Measurements from ENCODE around the gene RBM43. TPM values are rescaled to one million over a fixed set of nuclear protein-coding genes. Genes with fewer than 3 reads are reported as not detected.

RBM43 gene
- polyA plus RNA-seq, 4 donors: 10.8 to 20.0 (median 17.6) TPM

GRCh38 chr2:151230627-151231140, 31.0 kb downstream of the RBM43 start:
- DNase-seq (ENCODE audit: low read depth in 4 of 4, low spot score in 3 of 4): no peak

GRCh38 chr2:151228847-151229512, 32.7 kb downstream of the RBM43 start:
- DNase-seq (ENCODE audit: low read depth in 4 of 4, low spot score in 3 of 4): no peak

DNA sequence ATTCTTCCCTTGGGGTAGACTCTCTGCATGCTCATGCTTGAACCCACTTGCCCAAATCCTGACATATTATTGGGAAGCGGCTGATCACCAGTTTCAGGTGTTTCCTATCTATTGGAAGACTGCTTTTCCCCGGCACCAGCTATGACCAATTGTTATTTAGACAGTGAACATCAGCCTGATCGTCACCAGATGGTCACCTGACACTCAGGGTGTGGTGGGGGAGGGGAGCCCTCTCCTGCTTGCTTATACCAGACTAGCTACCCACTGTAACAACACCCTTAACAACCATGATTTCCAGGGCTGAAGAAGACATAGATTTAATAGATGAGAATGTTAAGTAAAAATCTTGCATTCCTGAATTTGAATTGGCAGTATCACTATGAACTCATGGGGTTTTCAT, 44.3 kb downstream of the RBM43 start:
- no peak for DNase-seq (ENCODE audit: low read depth in 4 of 4, low spot score in 3 of 4)

DNA sequence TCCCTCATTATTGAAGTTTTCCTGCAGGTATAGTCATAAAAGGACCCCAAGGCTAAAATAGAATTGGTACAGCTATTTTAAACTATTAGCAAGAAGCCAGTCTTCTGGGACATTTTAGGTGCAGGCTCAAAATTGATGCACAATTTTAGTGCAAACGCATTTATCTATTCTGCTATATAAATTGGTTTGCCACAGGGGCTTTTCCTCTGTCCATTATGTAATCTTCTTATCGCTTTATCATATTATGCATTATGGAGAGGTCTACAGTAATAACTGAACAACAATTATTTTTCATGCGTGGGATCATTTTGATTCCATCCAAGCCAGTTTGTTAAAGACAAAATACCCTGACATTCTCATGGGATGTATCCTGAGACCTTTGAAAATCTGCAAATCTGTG, 54.6 kb downstream of the RBM43 start:
- no peak for DNase-seq (ENCODE audit: low read depth in 4 of 4, low spot score in 3 of 4)

GRCh38 chr2:151206446-151206968, 55.2 kb downstream of the RBM43 start:
- no peak for DNase-seq (ENCODE audit: low read depth in 4 of 4, low spot score in 3 of 4)

DNA sequence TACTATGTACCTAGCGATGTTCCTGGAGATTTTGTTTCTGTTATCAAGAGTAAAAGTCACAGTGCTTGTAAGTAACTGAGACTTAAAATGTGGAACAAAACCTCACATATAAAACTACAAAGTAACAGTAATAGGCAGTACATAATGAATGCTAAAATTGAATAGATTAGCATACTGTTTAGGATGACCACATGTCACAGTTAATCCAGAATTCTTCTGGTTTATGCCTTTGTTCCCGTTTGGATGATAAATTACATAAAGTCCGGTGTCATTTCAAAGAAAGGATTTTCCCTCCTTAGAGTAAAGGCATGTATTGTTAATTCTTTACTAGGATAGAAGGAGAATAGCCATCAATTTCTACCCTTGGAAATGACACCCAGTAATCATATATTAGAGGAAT, 56.1 kb downstream of the RBM43 start:
- no peak for DNase-seq (ENCODE audit: low read depth in 4 of 4, low spot score in 3 of 4)

GRCh38 chr2:151204756-151205155, 56.9 kb downstream of the RBM43 start:
- DNase-seq (ENCODE audit: low read depth in 4 of 4, low spot score in 3 of 4): no peak

DNA sequence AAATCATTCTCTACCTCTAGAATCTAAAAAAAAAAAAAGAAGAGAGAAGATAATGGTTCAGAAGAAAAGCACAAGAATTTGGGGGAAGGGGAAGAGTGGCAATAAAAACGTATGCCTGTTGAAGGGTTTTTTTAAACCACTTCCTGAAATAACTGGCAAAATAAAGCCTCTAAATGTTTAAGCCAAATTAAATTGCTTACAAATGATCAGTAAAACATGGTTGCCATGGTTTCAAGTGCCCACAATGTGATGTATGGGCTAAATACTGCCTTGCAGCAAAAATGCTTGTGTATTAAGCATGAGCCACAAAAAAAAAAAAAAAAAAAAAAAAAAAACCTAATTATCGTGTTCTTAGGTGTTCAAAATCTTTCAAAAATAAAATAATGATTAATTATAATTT, 60.8 kb downstream of the RBM43 start:
- no peak for DNase-seq (ENCODE audit: low read depth in 4 of 4, low spot score in 3 of 4)

DNA sequence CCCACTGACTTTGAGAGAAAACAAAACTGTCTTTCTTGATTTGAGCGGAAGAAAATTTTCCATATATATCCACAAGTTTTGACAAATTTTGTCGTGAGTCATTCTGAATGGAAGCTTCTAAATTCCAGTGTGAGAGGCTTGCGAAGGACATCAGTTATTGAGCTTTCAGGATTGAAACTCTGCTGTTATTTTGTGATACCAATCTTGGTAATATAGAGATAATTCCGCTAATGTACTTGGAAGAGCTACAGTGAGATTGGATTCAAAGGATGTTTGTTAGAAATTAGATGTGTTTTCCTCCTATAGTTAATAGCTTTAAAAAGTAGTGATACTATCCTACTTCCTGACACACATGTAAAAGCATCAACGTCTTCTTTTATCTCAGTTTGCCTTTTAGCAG, 61.4 kb downstream of the RBM43 start:
- no peak for DNase-seq (ENCODE audit: low read depth in 4 of 4, low spot score in 3 of 4)

DNA sequence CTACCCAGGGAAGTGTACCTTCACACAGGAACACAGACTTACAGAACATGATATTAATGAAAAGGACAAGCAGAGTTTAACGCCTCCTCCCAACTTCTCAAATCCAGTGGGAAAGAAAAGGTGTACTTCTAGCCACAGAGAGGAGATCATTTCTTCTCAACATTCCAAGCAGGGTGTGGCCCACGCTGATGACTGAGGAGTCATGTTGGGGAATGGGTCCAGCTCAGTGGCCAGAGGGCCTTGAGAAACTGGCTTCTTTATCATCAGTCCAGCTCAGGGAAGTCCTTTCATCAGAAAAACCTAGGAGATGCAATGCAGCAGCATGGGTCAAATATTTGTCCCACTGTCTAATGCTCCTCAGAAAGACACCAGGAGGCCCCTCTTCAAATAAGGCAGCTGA, 63.0 kb downstream of the RBM43 start:
- no peak for DNase-seq (ENCODE audit: low read depth in 4 of 4, low spot score in 3 of 4)

Other genes starting within 250 kb of the RBM43 start
- 10 to 100 TPM; 12.1 to 28.0 (median 14.0) TPM for gene NMI, start 27.8 kb upstream of the RBM43 start, polyA plus RNA-seq (ENCODE audit: insufficient read length in 4 of 4)
- gene TNFAIP6, start 95.7 kb upstream of the RBM43 start, polyA plus RNA-seq (ENCODE audit: insufficient read length in 4 of 4): 10 to 100 TPM in 1 of 4 donors, 1 to 10 TPM in 2, under 1 TPM in 1; 0.90 to 32.4 (median 3.7) TPM
- gene RIF1, start 148.0 kb upstream of the RBM43 start, polyA plus RNA-seq (ENCODE audit: insufficient read length in 4 of 4): 10 to 100 TPM; 35.0 to 46.6 (median 41.2) TPM

All from left renal pelvis (tissue), 4 donors.